Thymus (tissue), 14 donors: ENCODE data around the gene ECE2. TPM values are rescaled to one million over a fixed set of nuclear protein-coding genes. Genes with fewer than 3 reads are reported as not detected.

Source experiments
- DNase-seq, 9 donors: peaks; one replicate each; pipeline ENCODE4 v3.0.0-alpha.2; 2013; ENCODE audit warnings: low spot score in 9 of 9, low read depth in 6 of 9, missing footprints in 1 of 9
- H3K27ac ChIP-seq, 2 donors: one replicate each; pipeline ENCODE4 v1.5.1; 2013; ENCODE audit warnings: control low read depth in 1 of 2, low read depth in 1 of 2, low read length in 1 of 2, mild to moderate bottlenecking in 1 of 2, moderate library complexity in 1 of 2
- H3K27me3 ChIP-seq, 2 donors: one replicate each; pipeline ENCODE4 v1.5.1; 2013; ENCODE audit warnings: low read length in 1 of 2; ENCODE audit not compliant: control insufficient read depth in 2 of 2, insufficient read depth in 1 of 2
- H3K36me3 ChIP-seq, 2 donors: one replicate each; pipeline ENCODE4 v1.5.1; 2013; ENCODE audit warnings: low read length in 1 of 2, mild to moderate bottlenecking in 1 of 2, moderate library complexity in 1 of 2; ENCODE audit not compliant: control insufficient read depth in 2 of 2, insufficient read depth in 2 of 2
- H3K4me1 ChIP-seq, 2 donors: one replicate each; pipeline ENCODE4 v1.5.1; 2013; ENCODE audit warnings: low read length in 2 of 2; ENCODE audit not compliant: control insufficient read depth in 2 of 2, insufficient read depth in 2 of 2
- H3K4me3 ChIP-seq, 2 donors: one replicate each; pipeline ENCODE4 v1.5.1; 2013; ENCODE audit warnings: low read length in 2 of 2, control low read depth in 1 of 2, mild to moderate bottlenecking in 1 of 2
- H3K9me3 ChIP-seq, 2 donors: one replicate each; pipeline ENCODE4 v1.5.1; 2013; ENCODE audit warnings: low read length in 1 of 2, mild to moderate bottlenecking in 1 of 2; ENCODE audit not compliant: control insufficient read depth in 2 of 2, insufficient read depth in 1 of 2
- WGBS: extraction: QIAGEN DNeasy Blood & Tissue Kit; methylation state at CpG from one replicate; pipeline ENCODE4 v1.1.7; 2013; 5-methylcytosine and 5-hydroxymethylcytosine counted together
- long read RNA-seq, 10 donors: transcript quantifications; one replicate each; lab custom pipeline, GENCODE V29; 2026
- polyA plus RNA-seq: library from polyadenylated mRNA; stranded (reverse); fragments of 200-250 nt; gene quantifications from one replicate; pipeline ENCODE4 v1.2.3, GENCODE V29; 2013
- total RNA-seq: library from RNA; stranded (reverse); fragments of 120-200 nt; gene quantifications from one replicate; pipeline ENCODE4 v1.2.4, GENCODE V29; 2013
- donor health status: healthy.

ECE2 gene
- total RNA-seq (not detected), polyA plus RNA-seq (not detected)
- long read RNA-seq, donor 1: 0 reads
- long read RNA-seq, donor 2: 0 reads
- long read RNA-seq, donor 3: 0 reads
- long read RNA-seq, donor 4: 0 reads
- long read RNA-seq, donor 5: 0 reads
- long read RNA-seq, donor 6: 0 reads
- long read RNA-seq, donor 7: 0 reads
- long read RNA-seq, donor 8: 0 reads
- long read RNA-seq, donor 9: 0 reads
- long read RNA-seq, donor 10: 0 reads

- DNase-seq: no peak
- peaks cover 18 to 74% of the 10 kb centered on the region in 2 donors for H3K27me3 ChIP-seq
These were observed at the start of gene ECE2 for GRCh38 chr3:184275961-184276910. Gene ECE2 (plus strand): TSS chr3:184276022. CDS start chr3:184276154, 132 bp downstream.

DNA sequence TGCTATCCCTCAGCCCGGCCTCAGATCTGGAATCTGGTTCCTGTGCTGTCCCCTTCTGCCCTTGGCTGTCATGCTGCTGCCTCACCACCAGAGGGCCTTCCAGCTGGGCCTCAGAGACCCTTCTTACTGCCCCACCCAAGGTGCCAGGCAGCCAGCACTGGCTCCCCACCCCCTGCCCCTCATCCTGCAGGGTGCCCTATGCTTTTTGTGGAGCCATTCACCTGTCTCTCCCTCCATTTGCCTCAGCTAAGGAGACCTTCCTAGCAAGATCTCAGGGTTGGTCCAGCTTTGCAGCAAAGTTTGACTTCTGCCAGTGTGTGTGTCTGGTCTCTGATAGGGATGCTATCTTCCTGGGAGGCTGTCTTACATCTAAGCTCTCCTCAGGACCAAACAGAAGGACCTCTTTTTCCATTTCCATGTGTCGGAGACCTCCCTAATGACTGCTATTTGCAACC, 48.3 kb upstream of the ECE2 start:
- H3K27me3 ChIP-seq: peaks cover 52 to 73% of the 10 kb centered on the region in 2 donors
- H3K36me3 ChIP-seq: no peaks in the 10 kb centered on the region
- peaks cover 0 to 4% of the 10 kb centered on the region in 2 donors for H3K9me3 ChIP-seq
- peak in 4 of 9 donors; percentile 15 to 49 (median 34) for DNase-seq
- 52% methylated on average over 2 of the region's 2 CpGs for WGBS
- no peak overlapping the region for H3K27ac ChIP-seq
- peaks cover 4 to 7% of the 10 kb centered on the region in 2 donors for H3K4me1 ChIP-seq
- no peak overlapping the region for H3K4me3 ChIP-seq

More at GRCh38 chr3:184275961-184276910, at the start of gene ECE2:
- Histone ChIP-seq H3K9me3 (peaks cover 0 to 9% of the 10 kb centered on the region in 2 donors), H3K4me1 (no peaks in the 10 kb centered on the region), H3K4me3 (no peak within 1 kb of the TSS), H3K27ac (no peak within 1 kb of the TSS), H3K36me3 (no peaks in the 10 kb centered on the region)
- WGBS: 18% methylated on average over 65 of the region's 65 CpGs

- H3K4me3 ChIP-seq: no peak overlapping the region
- DNase-seq: no peak
- H3K36me3 ChIP-seq: no peaks in the 10 kb centered on the region
- peaks cover 4 to 7% of the 10 kb centered on the region in 2 donors for H3K4me1 ChIP-seq
- H3K9me3 ChIP-seq: peaks cover 0 to 4% of the 10 kb centered on the region in 2 donors
- peaks cover 61 to 82% of the 10 kb centered on the region in 2 donors for H3K27me3 ChIP-seq
- 44% methylated on average over 12 of the region's 12 CpGs for WGBS
- no peak overlapping the region for H3K27ac ChIP-seq
These were observed 47.3 kb upstream of the ECE2 start for GRCh38 chr3:184228376-184229137.

DNA sequence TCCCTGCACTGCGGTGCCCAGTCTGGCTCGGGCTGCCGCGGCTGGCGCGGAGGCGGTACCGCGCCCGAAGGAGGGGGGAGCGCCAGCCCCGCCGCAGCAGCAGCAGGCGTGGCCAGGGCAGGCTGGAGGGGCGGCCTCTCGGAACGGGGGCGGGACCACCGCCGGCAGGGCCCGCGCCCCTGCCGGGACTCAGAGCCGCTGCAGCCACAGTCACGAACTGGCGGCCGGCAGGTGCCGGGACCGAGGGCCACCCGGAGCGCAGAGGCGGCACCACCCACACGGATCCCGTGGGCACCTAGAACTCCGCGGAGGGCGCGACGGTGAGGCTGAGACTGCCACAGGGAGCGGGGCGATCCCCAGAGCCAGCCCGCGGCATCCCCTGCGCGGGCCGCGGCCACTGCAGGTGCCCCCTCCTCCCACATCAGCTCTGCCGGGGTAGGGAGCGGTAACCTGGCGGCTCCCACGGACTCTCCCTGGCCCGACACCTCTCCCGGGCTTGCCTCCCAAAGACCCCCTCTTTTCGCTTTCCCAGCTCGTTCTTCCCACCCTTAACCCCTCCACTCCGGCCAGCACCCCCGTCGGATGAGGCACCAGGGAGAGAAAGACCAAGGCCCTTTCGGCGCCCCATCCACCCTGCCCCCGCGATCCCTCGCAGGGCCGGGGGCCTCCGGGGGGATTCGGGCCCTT, 46.3 kb upstream of the ECE2 start, which contains the start of gene VWA5B2:
TSS of gene VWA5B2 (plus strand) at position 192 of the 687 bp plus-strand sequence. CDS start 944 bp downstream, outside the sequence.
- peaks cover 4 to 7% of the 10 kb centered on the region in 2 donors for H3K4me1 ChIP-seq
- peak in 6 of 9 donors; percentile 26 to 67 (median 44) for DNase-seq
- H3K27ac ChIP-seq: no peak within 1 kb of the TSS
- 1% methylated on average over 66 of the region's 66 CpGs for WGBS
- peaks cover 0 to 4% of the 10 kb centered on the region in 2 donors for H3K9me3 ChIP-seq
- peak within 1 kb of the TSS; percentile 16 to 44 for H3K4me3 ChIP-seq
- peaks cover 61 to 87% of the 10 kb centered on the region in 2 donors for H3K27me3 ChIP-seq
- H3K36me3 ChIP-seq: no peaks in the 10 kb centered on the region

GRCh38 chr3:184230081-184230602, 45.7 kb upstream of the ECE2 start:
- DNase-seq: no peak
- H3K36me3 ChIP-seq: no peaks in the 10 kb centered on the region
- H3K27ac ChIP-seq: no peak overlapping the region
- 1% methylated on average over 61 of the region's 61 CpGs for WGBS
- H3K4me3 ChIP-seq: peak overlapping the region; percentile 16 to 44
- H3K27me3 ChIP-seq: peaks cover 61 to 90% of the 10 kb centered on the region in 2 donors
- H3K4me1 ChIP-seq: peaks cover 4 to 7% of the 10 kb centered on the region in 2 donors
- peaks cover 0 to 4% of the 10 kb centered on the region in 2 donors for H3K9me3 ChIP-seq

GRCh38 chr3:184230603-184231528, 45.0 kb upstream of the ECE2 start:
- 8% methylated on average over 79 of the region's 79 CpGs for WGBS
- Histone ChIP-seq H3K9me3 (peaks cover 0 to 4% of the 10 kb centered on the region in 2 donors), H3K4me3 (peak overlapping the region in 1 of 2 donors; percentile 44), H3K36me3 (no peaks in the 10 kb centered on the region), H3K27ac (no peak overlapping the region), H3K4me1 (peaks cover 4 to 7% of the 10 kb centered on the region in 2 donors), H3K27me3 (peaks cover 61 to 88% of the 10 kb centered on the region in 2 donors)
- no peak for DNase-seq

DNA sequence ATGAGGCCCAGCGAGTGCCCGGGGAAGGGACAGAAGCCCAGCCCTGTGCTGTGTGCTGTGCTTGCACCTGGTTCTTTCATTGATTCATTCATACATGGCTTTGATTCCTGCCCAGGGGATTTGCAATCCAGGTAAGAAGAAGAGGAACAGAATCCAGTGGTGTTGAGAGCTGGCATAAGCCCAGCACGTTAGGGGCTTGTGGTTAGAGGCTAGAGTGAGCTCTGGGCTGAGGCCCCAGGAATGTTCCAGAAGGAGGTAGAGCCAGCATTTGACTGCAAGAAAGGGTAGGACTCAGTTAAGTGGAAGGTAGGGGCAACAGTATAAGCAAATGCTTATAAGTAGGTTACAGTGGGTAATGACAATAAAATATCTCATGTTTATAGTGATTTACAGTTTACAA, 44.2 kb upstream of the ECE2 start:
- Histone ChIP-seq H3K27ac (no peak overlapping the region), H3K36me3 (no peaks in the 10 kb centered on the region), H3K9me3 (peaks cover 0 to 4% of the 10 kb centered on the region in 2 donors), H3K27me3 (peaks cover 60 to 88% of the 10 kb centered on the region in 2 donors), H3K4me3 (no peak overlapping the region), H3K4me1 (peaks cover 4 to 7% of the 10 kb centered on the region in 2 donors)
- WGBS: 57% methylated on average over 3 of the region's 3 CpGs
- no peak for DNase-seq
